ENCODE results near the gene RGS7. TPM values are rescaled to one million over a fixed set of nuclear protein-coding genes. Genes with fewer than 3 reads are reported as not detected.

RGS7 gene
- total RNA-seq, 6 experiments from 2014 or later, result not detected

DNA sequence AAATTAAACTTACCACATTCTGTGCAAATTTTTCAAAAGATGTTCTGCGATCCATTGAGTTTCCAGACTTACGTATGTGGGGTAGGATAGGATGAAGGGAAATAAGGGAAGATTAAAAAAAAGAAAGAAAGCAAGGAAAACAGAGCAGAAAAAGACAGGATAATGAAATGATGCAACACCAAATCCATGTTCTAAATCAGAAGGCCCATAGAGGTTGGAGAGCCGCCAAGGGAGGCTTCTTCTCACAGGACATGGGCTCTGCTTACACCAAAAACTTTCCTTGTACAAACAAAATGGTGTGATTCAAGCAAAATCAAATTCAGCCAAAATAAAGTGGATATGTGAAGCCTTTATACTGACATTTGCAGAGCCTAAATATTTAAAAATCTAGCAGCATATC is 555.6 kb downstream of the RGS7 start:
- no peak for ATAC-seq
- no peak overlapping the region for H3K4me3 ChIP-seq
- no peaks in the 10 kb centered on the region for H3K9me3 ChIP-seq
- H3K4me1 ChIP-seq, result no peaks in the 10 kb centered on the region
- intact Hi-C loops (cut with DNase I), result no loop called here
- H3K27ac ChIP-seq, result no peak overlapping the region
- no peaks in the 10 kb centered on the region for H3K27me3 ChIP-seq
- 61% methylated on average over 3 of the region's 3 CpGs for WGBS (ENCODE audit: insufficient coverage, low coverage, low lambda C conversion rate, missing lambda C conversion rate)
- no peak for DNase-seq
- TF ChIP-seq, protein P1, sequence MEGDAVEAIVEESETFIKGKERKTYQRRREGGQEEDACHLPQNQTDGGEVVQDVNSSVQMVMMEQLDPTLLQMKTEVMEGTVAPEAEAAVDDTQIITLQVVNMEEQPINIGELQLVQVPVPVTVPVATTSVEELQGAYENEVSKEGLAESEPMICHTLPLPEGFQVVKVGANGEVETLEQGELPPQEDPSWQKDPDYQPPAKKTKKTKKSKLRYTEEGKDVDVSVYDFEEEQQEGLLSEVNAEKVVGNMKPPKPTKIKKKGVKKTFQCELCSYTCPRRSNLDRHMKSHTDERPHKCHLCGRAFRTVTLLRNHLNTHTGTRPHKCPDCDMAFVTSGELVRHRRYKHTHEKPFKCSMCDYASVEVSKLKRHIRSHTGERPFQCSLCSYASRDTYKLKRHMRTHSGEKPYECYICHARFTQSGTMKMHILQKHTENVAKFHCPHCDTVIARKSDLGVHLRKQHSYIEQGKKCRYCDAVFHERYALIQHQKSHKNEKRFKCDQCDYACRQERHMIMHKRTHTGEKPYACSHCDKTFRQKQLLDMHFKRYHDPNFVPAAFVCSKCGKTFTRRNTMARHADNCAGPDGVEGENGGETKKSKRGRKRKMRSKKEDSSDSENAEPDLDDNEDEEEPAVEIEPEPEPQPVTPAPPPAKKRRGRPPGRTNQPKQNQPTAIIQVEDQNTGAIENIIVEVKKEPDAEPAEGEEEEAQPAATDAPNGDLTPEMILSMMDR (IDR thresholded peaks at IDR 0.05), result no peak
- no peak for TF ChIP-seq POLR2A (IDR thresholded peaks at IDR 0.05)
- no peaks in the 10 kb centered on the region for H3K36me3 ChIP-seq

DNA sequence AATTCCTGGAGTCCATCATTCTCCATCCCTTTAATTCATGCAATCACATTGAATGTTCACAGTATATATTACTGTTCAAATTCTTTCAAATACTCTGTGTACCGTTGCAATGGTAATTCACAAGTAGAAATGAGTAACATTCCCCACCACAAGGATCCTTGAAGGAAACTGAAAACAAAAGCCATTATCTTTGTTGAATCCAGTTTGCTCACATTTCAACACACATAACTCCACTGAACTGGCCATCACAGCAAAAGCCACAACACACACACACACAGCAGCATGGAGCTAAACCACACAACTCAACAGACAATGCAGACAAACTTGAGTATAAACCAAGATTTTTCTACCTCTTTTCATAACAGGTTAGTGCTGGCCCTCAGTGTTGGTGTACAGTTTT is 556.7 kb downstream of the RGS7 start:
- Histone ChIP-seq H3K4me3 (no peak overlapping the region), H3K9me3 (no peaks in the 10 kb centered on the region), H3K27ac (no peak overlapping the region), H3K27me3 (no peaks in the 10 kb centered on the region), H3K36me3 (no peaks in the 10 kb centered on the region), H3K4me1 (no peaks in the 10 kb centered on the region)
- 28% methylated on average over 1 of the region's 1 CpG for WGBS (ENCODE audit: insufficient coverage, low coverage, low lambda C conversion rate, missing lambda C conversion rate)
- intact Hi-C loops (cut with DNase I), result no loop called here
- ATAC-seq (no peak), DNase-seq (no peak)
- TF ChIP-seq, protein P1 (IDR thresholded peaks at IDR 0.05), result no peak
- TF ChIP-seq POLR2A (IDR thresholded peaks at IDR 0.05), result no peak

DNA sequence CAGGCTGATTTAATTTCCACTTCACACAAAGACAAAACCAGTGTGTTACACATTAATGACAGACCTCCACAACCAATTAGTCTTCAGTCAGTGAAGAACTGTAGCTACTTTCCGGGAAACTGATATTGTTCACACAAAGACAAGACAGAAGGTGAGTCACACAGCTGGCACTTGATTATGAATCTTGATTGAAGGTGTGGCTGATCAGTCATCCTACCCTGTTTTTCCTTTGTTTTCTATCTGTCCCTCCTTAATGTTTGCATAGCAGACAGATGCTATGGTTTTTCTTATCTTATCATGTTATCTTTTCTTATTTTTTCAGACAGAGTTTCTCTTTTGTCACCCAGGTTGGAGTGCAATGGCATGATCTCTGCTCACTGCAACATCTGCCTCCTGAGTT is 560.0 kb downstream of the RGS7 start:
- 21% methylated on average over 1 of the region's 1 CpG for WGBS (ENCODE audit: insufficient coverage, low coverage, low lambda C conversion rate, missing lambda C conversion rate)
- Histone ChIP-seq H3K36me3 (no peaks in the 10 kb centered on the region), H3K9me3 (no peaks in the 10 kb centered on the region), H3K27ac (no peak overlapping the region), H3K4me3 (no peak overlapping the region), H3K4me1 (no peaks in the 10 kb centered on the region), H3K27me3 (no peaks in the 10 kb centered on the region)
- DNase-seq (no peak), ATAC-seq (no peak)
- TF ChIP-seq, protein P1 (IDR thresholded peaks at IDR 0.05), result no peak
- TF ChIP-seq POLR2A (IDR thresholded peaks at IDR 0.05), result no peak
- intact Hi-C loops (cut with DNase I), result no loop called here

DNA sequence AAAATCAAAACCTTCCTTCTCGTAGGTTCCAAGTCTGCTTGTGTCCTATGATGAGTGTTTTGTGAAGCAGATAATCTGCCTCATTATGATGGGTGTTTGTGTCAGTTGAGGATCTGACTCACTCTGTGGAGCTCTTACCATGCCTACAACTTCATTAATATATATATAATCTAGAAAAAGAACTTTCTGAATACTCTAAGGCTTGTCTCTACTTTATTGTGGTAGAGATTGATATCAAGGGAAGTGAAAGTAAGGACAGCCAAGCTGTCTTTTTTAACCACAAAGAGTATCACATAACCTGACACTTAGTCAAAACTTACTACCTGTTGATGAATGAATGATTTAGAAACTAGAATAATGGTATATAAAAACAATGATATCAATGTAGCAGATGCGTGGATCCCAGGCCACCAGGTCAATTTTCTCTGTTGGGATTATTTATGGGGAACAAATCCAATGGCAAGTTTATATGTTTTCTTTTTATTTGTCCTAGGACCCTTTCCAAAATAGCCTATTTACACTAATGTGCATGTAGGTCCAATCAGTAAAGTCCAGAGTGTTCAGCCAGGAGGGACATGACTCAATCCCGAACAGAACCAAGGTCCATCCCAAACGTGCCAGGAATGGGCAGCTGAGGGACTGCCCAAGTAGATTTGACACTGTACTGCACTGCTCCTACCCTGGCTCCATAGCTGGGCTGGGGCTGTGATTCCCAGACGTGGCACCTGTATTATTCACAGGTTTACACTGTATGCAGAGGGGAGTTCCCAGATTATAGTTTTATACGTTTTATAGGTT is 562.8 kb downstream of the RGS7 start:
- 34% methylated on average over 6 of the region's 6 CpGs for WGBS (ENCODE audit: insufficient coverage, low coverage, low lambda C conversion rate, missing lambda C conversion rate)
- no peaks in the 10 kb centered on the region for H3K4me1 ChIP-seq
- H3K36me3 ChIP-seq, result no peaks in the 10 kb centered on the region
- no peaks in the 10 kb centered on the region for H3K27me3 ChIP-seq
- H3K4me3 ChIP-seq, result no peak overlapping the region
- intact Hi-C loops (cut with DNase I), result no loop called here
- no peak for TF ChIP-seq POLR2A (IDR thresholded peaks at IDR 0.05)
- TF ChIP-seq, protein P1 (IDR thresholded peaks at IDR 0.05), result no peak
- ATAC-seq (peak in 1 of 4 donors; percentile 36), DNase-seq (peak in 1 of 3 donors; percentile 45)
- H3K9me3 ChIP-seq, result no peaks in the 10 kb centered on the region
- H3K27ac ChIP-seq, result no peak overlapping the region

Measured in right lobe of liver (tissue), 6 donors.